Measurements from ENCODE around the gene PLEKHG7.
"Not testable (repeated sequence)": the region's sequence is repeated elsewhere in the genome, so short reads cannot be mapped to it uniquely, and the experiment has no call there.

Gene PLEKHG7

DNA sequence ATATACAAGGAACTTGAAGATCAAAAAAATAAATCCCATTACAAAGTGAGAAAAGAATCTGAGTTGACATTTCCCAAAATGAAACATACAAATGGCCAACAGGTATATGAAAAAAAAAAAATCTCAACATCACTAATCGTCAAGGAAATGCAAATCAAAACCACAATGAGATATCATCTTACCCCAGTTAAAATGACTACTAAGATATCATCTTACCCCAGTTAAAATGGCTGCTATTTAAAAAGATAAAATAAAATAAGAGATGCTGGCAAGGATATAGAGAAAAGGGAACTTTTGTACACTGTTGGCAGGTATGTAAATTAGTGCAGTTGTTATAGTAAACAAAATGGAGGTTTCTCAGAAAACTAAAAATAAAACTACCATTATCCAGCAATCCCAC is 44.4 kb downstream of the PLEKHG7 start:
- TF ChIP-seq, protein P1, sequence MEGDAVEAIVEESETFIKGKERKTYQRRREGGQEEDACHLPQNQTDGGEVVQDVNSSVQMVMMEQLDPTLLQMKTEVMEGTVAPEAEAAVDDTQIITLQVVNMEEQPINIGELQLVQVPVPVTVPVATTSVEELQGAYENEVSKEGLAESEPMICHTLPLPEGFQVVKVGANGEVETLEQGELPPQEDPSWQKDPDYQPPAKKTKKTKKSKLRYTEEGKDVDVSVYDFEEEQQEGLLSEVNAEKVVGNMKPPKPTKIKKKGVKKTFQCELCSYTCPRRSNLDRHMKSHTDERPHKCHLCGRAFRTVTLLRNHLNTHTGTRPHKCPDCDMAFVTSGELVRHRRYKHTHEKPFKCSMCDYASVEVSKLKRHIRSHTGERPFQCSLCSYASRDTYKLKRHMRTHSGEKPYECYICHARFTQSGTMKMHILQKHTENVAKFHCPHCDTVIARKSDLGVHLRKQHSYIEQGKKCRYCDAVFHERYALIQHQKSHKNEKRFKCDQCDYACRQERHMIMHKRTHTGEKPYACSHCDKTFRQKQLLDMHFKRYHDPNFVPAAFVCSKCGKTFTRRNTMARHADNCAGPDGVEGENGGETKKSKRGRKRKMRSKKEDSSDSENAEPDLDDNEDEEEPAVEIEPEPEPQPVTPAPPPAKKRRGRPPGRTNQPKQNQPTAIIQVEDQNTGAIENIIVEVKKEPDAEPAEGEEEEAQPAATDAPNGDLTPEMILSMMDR (conservative IDR thresholded peaks at IDR 0.05): no peak
- H3K27ac ChIP-seq: no peak overlapping the region

DNA sequence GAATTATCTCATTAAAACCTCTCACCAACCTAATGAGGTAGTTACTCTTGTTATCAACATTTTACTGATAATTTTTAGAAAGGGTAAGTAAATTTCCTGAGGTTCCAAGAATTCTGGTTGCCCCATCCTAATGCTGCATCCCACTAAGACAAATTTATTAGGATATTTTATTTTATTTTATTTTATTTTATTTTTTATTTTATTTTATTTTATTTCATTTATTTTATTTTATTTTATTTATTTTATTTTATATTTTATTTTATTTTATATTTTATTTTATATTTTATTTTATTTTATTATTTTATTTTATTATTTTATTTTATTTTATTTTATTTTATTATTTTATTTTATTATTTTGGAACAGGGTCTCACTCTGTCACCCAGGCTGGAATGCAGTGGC is 46.9 kb downstream of the PLEKHG7 start:
- H3K27ac ChIP-seq: not testable (repeated sequence)

DNA sequence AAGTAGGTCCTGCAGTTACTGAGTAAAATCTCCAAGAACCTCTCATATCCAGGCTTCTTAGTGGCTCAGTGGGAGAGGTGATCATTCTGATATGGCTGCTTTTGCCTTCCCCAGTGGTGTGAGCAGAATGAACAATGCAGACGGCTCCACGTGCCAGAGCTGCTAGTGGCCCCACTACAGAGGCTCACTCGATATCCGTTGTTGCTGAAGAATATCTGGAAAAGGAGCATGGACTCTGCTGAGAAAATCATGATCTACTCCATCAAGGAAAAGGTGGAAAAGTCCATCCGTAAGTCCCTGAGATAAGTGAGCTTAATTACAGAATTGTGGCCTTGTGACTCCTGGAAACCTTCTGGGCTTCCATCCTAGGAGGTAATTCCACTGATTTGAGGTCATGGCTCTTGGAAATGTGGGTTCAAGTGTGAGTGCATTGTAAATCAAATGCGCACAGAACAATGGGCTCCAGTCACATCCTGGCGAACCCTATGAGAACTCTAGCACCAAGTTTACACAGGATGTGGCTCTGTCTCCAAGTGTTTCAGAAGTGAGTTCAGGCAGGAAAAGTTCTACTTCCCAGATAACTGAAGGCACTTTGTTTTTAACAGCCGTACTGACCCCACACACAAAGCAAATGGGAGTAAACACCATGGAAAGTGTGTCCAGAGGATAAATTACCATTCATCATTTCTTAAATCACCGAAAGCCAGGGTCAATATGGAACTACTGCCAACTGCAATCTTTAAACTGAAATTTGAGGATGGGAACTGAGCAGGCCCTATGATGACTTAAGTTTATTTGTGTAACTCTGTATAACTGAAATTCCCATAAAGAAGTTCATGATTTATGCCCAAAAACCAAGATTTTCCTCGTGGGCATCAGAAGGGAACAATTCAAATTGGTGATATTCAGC is 51.4 kb downstream of the PLEKHG7 start:
- TF ChIP-seq, protein P1 (conservative IDR thresholded peaks at IDR 0.05): no peak
- no peak overlapping the region for H3K27ac ChIP-seq

DNA sequence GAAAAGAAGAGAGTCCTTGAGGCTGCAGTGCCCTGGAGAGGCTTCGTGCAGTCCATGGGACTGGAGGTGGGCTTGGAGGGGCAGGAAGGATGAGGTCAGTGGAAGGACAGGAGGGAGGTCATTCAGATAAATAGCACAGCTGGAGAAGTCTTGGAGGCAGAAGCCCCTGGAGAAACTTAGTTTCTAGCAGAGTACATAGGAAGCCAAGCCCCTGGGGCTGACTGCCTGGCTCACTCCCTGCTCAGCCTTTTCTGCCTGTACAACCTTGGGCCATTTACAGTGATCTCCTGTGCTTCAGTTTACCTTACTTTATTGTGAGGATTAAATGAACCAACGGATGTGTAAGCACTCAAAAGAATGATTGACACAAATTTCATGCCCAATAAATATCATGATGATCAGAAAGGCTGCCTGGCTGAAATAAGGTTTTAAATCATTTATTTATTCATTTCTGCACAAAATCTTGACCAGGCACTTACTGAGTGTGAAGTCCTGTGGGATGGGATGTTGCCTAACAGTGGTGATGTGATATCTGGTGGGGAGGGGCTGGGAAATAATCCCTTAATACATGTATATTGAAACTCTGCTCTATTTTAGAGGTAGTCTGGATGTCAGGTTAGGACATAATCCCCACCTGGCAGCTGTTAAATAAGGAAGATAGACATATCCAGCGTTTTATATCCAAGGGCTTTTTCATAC is 54.3 kb downstream of the PLEKHG7 start:
- no peak overlapping the region for H3K27ac ChIP-seq
- TF ChIP-seq, protein P1 (conservative IDR thresholded peaks at IDR 0.05): no peak

DNA sequence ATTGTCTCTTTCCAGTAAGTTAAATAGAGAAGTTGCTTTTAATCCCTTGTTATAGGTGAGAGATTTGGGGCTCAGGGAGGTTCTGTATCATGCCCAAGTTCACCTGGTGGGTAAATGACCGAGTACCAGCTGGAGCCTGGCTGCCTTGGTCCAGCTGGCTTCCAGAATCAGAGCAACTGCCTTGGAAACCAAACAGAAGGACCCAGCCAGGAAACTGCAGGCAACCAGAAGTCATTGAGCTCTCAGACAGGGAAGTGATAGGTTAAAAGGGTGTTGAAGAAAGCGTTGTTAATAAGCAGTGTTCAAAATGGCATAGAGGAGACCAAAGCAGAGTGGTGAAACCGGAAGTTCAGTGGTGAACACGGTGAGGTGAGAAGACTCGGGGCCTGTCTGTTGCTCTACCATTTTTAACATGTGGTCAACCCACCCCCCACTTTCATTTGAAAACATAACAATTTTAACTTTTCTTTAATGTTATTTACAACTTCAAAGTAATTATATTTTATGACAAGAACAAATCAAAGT is 54.9 kb downstream of the PLEKHG7 start:
- TF ChIP-seq, protein P1 (conservative IDR thresholded peaks at IDR 0.05): no peak
- no peak overlapping the region for H3K27ac ChIP-seq

DNA sequence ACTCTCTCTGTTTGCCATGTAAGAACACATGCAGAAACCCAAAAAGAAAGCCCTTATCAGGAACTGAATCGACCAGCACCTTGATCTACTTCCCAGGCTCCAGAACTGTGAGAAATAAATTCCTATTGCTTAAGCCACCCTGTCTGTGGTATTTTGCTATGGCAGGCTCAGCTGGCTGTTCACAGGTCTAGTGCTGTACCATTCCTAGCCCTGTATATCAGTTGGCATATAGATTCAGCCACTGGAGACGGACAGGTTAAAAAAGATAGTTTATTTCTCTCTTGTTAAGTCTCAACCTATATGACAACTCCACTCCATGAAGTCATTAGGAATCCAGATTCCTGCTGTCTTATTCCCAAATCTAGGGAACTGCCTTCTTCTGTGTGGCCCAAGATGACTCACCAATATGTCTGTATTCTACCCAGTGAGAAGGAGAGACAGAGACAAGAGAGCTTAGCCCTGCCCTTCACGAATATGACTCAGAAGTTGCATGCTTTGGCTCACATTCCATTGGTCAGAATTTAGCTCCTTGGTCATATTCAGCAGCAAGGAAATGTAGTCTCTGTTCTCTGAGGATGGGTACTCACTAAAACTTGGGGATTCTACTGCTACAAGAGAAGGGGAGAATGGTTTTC is 57.0 kb downstream of the PLEKHG7 start:
- H3K27ac ChIP-seq: no peak overlapping the region
- TF ChIP-seq, protein P1 (conservative IDR thresholded peaks at IDR 0.05): no peak

DNA sequence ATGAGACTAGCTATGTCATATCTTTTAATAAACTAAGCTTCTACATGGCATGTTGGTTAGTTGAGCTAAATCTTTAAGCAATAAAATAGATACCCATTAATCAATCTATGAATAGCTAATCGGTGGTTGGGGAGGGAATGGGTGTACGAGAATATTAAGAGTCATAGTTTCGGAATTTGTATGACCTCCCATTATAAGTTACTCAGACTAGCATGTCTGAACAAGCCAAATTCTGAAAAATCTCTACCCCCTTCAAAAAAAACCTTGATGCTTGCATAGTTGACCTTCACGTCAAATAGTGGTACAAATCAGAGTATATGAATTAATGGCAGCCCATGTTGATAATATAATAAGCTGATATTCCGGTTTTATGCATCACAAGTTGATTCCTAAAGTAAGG is 60.0 kb downstream of the PLEKHG7 start:
- no peak overlapping the region for H3K27ac ChIP-seq
- TF ChIP-seq, protein P1 (conservative IDR thresholded peaks at IDR 0.05): no peak
